K562 (cell line): Measurements from ENCODE around the gene ALG10. TPM values are rescaled to one million over a fixed set of nuclear protein-coding genes. Genes with fewer than 3 reads are reported as not detected.
"Not testable (repeated sequence)": the region's sequence is repeated elsewhere in the genome, so short reads cannot be mapped to it uniquely, and the experiment has no call there.

Experiments used
- ATAC-seq: fragments of 200-7000 bp; cut with Tn5 transposase; 3 replicates; pipeline ENCODE4 v1.9.1; 2020; ENCODE audit warnings: moderate library complexity
- BruUV-seq: library from RNA; stranded (reverse); fragments of 400-500 nt; replicated peaks from 2 replicates; lab custom pipeline; 2021; lab: Mats Ljungman, UMichigan
- CTCF ChIA-PET: fragments of 300-600 bp; formaldehyde crosslinking; extraction: SDS; loops from one replicate; lab custom pipeline; 2021; ENCODE audit warnings: low intra/inter-chr PET ratio; lab: Yijun Ruan, JAX
- POLR2A ChIA-PET: fragments of 300-600, 350-650 bp; sonication (Branson Sonifier 250); formaldehyde crosslinking; extraction: SDS; loops from one replicate; lab custom pipeline; 2021; ENCODE audit warnings: antibody characterized with exemption, inconsistent platforms; lab: Yijun Ruan, JAX
- DNase-seq, 4 experiments: peaks; one replicate each; pipeline versions ENCODE4 v3.0.0 to v3.0.0-alpha.2; 2011 to 2018; ENCODE audit warnings: low spot score in 3 of 4, mixed read lengths in 3 of 4; ENCODE audit errors: extremely low read depth in 1 of 4
- FAIRE-seq: peaks from 2 replicates; lab custom pipeline; 2011; peaks lifted over from hg19 to GRCh38; lab: Jason Lieb, UNC
- H2AFZ ChIP-seq: 2 replicates; pipeline ENCODE4 v1.6.0; 2011; ENCODE audit warnings: low read depth, low read length, control low read depth, inconsistent platforms
- H3K27ac ChIP-seq: fragments of 200-600 bp; 3 replicates; pipeline ENCODE4 v1.8.0; 2011; ENCODE audit warnings: low read depth, mild to moderate bottlenecking, control low read depth, inconsistent platforms, low read length, moderate library complexity, mixed read lengths; ENCODE audit errors: extremely low read depth
- H3K27me3 ChIP-seq, 2 experiments: fragments of 300-600 bp in 1 of 2; 2 replicates in 1 of 2; 3 replicates in 1 of 2; pipeline versions ENCODE4 v1.6.0 to v1.8.0; 2011; ENCODE audit warnings: inconsistent platforms in 2 of 2, low read length in 2 of 2, mild to moderate bottlenecking in 1 of 2, mixed read lengths in 1 of 2, moderate library complexity in 1 of 2; ENCODE audit not compliant: control insufficient read depth in 2 of 2, insufficient read depth in 2 of 2
- H3K36me3 ChIP-seq: fragments of 300-600 bp; 3 replicates; pipeline ENCODE4 v1.8.0; 2011; ENCODE audit warnings: mild to moderate bottlenecking, low read length, inconsistent platforms; ENCODE audit not compliant: control insufficient read depth, insufficient read depth
- H3K4me1 ChIP-seq, 2 experiments: fragments of 200-600 bp in 1 of 2; replicated peaks in 1 of 2; 2 replicates in 1 of 2; 3 replicates in 1 of 2; pipeline versions ENCODE4 v1.5.1 to v1.8.0; 2011; ENCODE audit warnings: inconsistent platforms in 2 of 2, low read length in 2 of 2, mild to moderate bottlenecking in 1 of 2, mixed read lengths in 1 of 2, moderate library complexity in 1 of 2; ENCODE audit not compliant: control insufficient read depth in 2 of 2, insufficient read depth in 2 of 2
- H3K4me2 ChIP-seq: 2 replicates; pipeline ENCODE4 v1.6.1; 2011; ENCODE audit warnings: low read length, control low read depth, inconsistent platforms, mixed read lengths; ENCODE audit not compliant: insufficient read depth
- H3K4me3 ChIP-seq: fragments of 200-600 bp; sonication (generic), shearing (Covaris generic); 2 replicates; pipeline ENCODE4 v1.5.1; 2016; ENCODE audit warnings: control low read depth, inconsistent platforms
- H3K79me2 ChIP-seq: fragments of 200-600 bp; 3 replicates; pipeline ENCODE4 v1.8.0; 2011; ENCODE audit warnings: low read length, inconsistent platforms; ENCODE audit not compliant: control insufficient read depth, insufficient read depth
- H3K9ac ChIP-seq, 2 experiments: 2 replicates each; pipeline versions ENCODE4 v1.6.0 to v1.6.1; 2011; ENCODE audit warnings: low read depth in 2 of 2, low read length in 2 of 2, control low read depth in 1 of 2, inconsistent platforms in 1 of 2, mild to moderate bottlenecking in 1 of 2, mixed read lengths in 1 of 2; ENCODE audit not compliant: insufficient read depth in 1 of 2
- H3K9me1 ChIP-seq: one replicate; pipeline ENCODE4 v1.6.0; 2011; ENCODE audit warnings: inconsistent platforms, mild to moderate bottlenecking, low read length, moderate library complexity; ENCODE audit not compliant: control insufficient read depth, insufficient read depth
- H3K9me3 ChIP-seq: replicated peaks from 2 replicates; pipeline ENCODE4 v1.5.1; 2011; ENCODE audit warnings: low read depth, low read length, inconsistent platforms; ENCODE audit not compliant: control insufficient read depth, insufficient read depth
- H4K20me1 ChIP-seq: replicated peaks from 2 replicates; pipeline ENCODE4 v1.6.1; 2011; ENCODE audit warnings: low read length, inconsistent platforms, mixed read lengths; ENCODE audit not compliant: control insufficient read depth, insufficient read depth
- CEBPB ChIP-seq: fragments of 450-650 bp; IDR thresholded peaks from 2 replicates; pipeline ENCODE4 v1.6.1; 2016; ENCODE audit warnings: missing genetic modification characterization, missing compliant biosample characterization
- TCF3 ChIP-seq: sonication (generic); formaldehyde crosslinking; IDR thresholded peaks from 2 replicates; pipeline ENCODE4 v1.4.0; 2020; ENCODE audit warnings: mild to moderate bottlenecking, missing genetic modification reagents
- WGBS: fragments of 100-300 bp; shearing (Covaris generic); methylation state at CpG from one replicate; pipeline ENCODE4 v1.1.6; 2016; ENCODE audit warnings: low coverage, mixed read lengths; ENCODE audit not compliant: insufficient coverage; ENCODE audit errors: missing lambda C conversion rate; 5-methylcytosine and 5-hydroxymethylcytosine counted together
- in situ Hi-C: fragments of 300-500 bp; cut with MboI; formaldehyde crosslinking; loops from 4 replicates; pipeline ENCODE4 v1.15.0; 2018; ENCODE audit warnings: inconsistent platforms, mixed read lengths
- intact Hi-C: fragments of 100-400 bp; cut with micrococcal nuclease; formaldehyde crosslinking; loops from 2 replicates; pipeline ENCODE4 v1.14.2; 2022
- polyA plus RNA-seq, 8 experiments: library from polyadenylated mRNA; depleted of rRNA in 4 of 8; stranded (reverse) in 5 of 8; unstranded in 3 of 8; fragments of >200 nt; fragmentation: Nextera tagmentation in 2 of 8; fragmentation: Illumina TruSeq in 1 of 8; extraction: Ambion mirVana in 2 of 8; extraction: Trizol in 1 of 8; gene quantifications; 2 replicates each; pipeline versions ENCODE4 v1.2.1 to v1.2.3, GENCODE V29; 2011 to 2014; ENCODE audit warnings: inconsistent platforms in 1 of 8, missing spikeins in 1 of 8
- total RNA-seq, 7 experiments: library from RNA; depleted of rRNA in 6 of 7; stranded (reverse); fragments of >200 nt in 6 of 7; fragmentation: Illumina TruSeq in 2 of 7; extraction: Trizol in 2 of 7; gene quantifications; 2 replicates each; pipeline versions ENCODE4 v1.2.1 to v1.2.3, GENCODE V29; 2011 to 2021; ENCODE audit warnings: low replicate concordance in 1 of 7

The ALG10 gene
- total and polyA plus RNA-seq, 9 of the 15 experiments (the other 6 are each of a cell fraction or from before 2014, with no cell fraction given), result 2.4 to 14.7 (median 6.4) TPM

GRCh38 chr12:34021071-34021470 is 1.2 kb upstream of the ALG10 start:
- no peak for ATAC-seq

DNA sequence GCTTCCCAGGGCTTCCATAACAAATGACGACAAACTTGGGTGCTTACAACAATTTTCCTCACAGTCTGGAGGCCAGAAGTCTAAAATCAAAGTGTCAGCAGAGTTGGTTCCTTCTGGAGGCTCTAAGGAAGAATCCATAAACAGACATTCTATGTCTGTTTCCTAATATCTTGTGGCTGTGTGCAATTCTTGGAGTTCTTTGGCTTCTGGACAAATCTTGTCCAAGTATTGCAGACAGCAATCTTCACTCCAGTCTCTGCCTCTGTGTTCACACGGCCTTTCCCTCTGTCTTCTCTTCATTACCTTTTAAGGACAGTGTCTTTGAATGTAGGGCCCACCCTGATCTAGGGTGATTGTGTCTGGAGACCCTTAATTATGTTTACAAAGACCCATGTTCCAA is 5.4 kb downstream of the ALG10 start:
- H3K9ac ChIP-seq, POLR2A ChIA-PET, H2AFZ ChIP-seq, H3K4me3 ChIP-seq, H3K9me1 ChIP-seq, H3K36me3 ChIP-seq, DNase-seq, H3K4me2 ChIP-seq, H3K27ac ChIP-seq, H4K20me1 ChIP-seq, H3K27me3 ChIP-seq, H3K4me1 ChIP-seq, FAIRE-seq, BruUV-seq, H3K79me2 ChIP-seq, ATAC-seq, CTCF ChIA-PET, H3K9me3 ChIP-seq: not testable (repeated sequence)
- in situ Hi-C loops, result loop anchor here (10.0 kb wide), 1 partner anchor 1573 kb away; no protein-coding TSS in a partner anchor
- WGBS, result 100% methylated on average over 1 of the region's 2 CpGs
- intact Hi-C loops, result loop anchor here (10.0 kb wide), 1 partner anchor 1573 kb away; no protein-coding TSS in a partner anchor

More at GRCh38 chr12:34021071-34021470, 1.2 kb upstream of the ALG10 start:
- H3K36me3 ChIP-seq, result peaks cover 9% of the 10 kb centered on the region; the same call in 1 of the 3 replicates
- WGBS, result 86% methylated on average over 1 of the region's 1 CpG
- H3K27ac ChIP-seq, result no peak overlapping the region
- peak overlapping the region; percentile 61 for H3K4me2 ChIP-seq
- H3K27me3 ChIP-seq, result no peaks in the 10 kb centered on the region
- in situ Hi-C loops (loop anchor here (5.0 to 25.0 kb wide), 4 partner anchors 809 to 1566 kb away; partner anchors contain the start of gene YARS2), intact Hi-C loops (loop anchor here (2.0 to 10.0 kb wide), 3 partner anchors 574 to 1566 kb away; no protein-coding TSS in a partner anchor)
- H3K4me3 ChIP-seq, result no peak overlapping the region
- peaks cover 9% of the 10 kb centered on the region; the same call in 2 of the 3 replicates for H3K79me2 ChIP-seq
- BruUV-seq, result no TSS peak
- TF ChIP-seq CEBPB (tag) (no peak), TCF3 (CRISPR knock-in tag) (0 out of 2 replicates have a peak, but pooled peaks have one; percentile 7)
- peaks cover 2% of the 10 kb centered on the region; the same call in 1 of the 2 replicates for H3K9me3 ChIP-seq
- no peak overlapping the region for H3K9ac ChIP-seq
- H4K20me1 ChIP-seq, result no peaks in the 10 kb centered on the region
- FAIRE-seq (peak; percentile 23), DNase-seq (peak in 1 of 4 experiments; percentile 6)
- H2AFZ ChIP-seq, result peak overlapping the region; percentile 95
- POLR2A ChIA-PET, result no interaction called here
- H3K9me1 ChIP-seq, result no peaks in the 10 kb centered on the region
- CTCF ChIA-PET, result interaction anchor here (0.7 to 3.1 kb wide), 3 partner anchors 92 to 1265 kb away, joined by 3 to 21 read pairs (median 3); partner anchors contain the start of gene YARS2
- H3K4me1 ChIP-seq, result peaks cover 0 to 4% of the 10 kb centered on the region in 2 experiments; a peak in 1 of 5 replicates
